Keratinocyte (primary cell): ENCODE results near the gene KLC1.

ENCODE experiments used
- EZH2 ChIP-seq: IDR thresholded peaks from one replicate; pipeline ENCODE4 v1.6.1; 2012; ENCODE audit warnings: inconsistent platforms, mild to moderate bottlenecking, low read length, moderate library complexity
- TF ChIP-seq, protein P1 (sequence below), 3 experiments: IDR thresholded peaks in 1 of 3; conservative IDR thresholded peaks in 1 of 3; optimal IDR thresholded peaks in 1 of 3; 2 replicates in 2 of 3; 3 replicates in 1 of 3; pipeline versions ENCODE3 to v1.5.1; 2011; ENCODE audit warnings: low read length in 3 of 3, mild to moderate bottlenecking in 3 of 3, moderate library complexity in 2 of 3, control low read depth in 1 of 3, inconsistent platforms in 1 of 3; ENCODE audit not compliant: insufficient read depth in 2 of 3; ENCODE audit errors: extremely low read depth in 1 of 3

DNA sequence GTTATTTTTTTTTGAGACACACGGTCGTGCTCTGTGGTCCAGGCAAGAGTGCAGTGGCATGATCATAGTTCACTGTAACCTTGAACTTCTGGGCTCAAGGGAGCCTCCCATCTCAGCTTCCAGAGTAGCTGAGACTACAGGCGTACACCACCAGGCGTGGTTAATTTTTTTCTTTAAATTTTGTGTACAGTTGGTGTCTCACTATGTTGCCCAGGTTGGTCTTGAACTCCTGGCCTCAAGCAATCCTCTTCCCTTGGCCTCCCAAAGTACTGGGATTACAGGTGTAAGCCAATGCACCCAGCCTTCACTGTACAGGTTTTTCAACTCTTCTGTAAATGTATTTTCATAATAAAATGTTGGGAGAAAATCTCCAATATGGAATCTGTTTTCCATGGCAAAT is 5.7 kb upstream of the KLC1 start:
- TF ChIP-seq EZH2, result no peak
- TF ChIP-seq, protein P1, sequence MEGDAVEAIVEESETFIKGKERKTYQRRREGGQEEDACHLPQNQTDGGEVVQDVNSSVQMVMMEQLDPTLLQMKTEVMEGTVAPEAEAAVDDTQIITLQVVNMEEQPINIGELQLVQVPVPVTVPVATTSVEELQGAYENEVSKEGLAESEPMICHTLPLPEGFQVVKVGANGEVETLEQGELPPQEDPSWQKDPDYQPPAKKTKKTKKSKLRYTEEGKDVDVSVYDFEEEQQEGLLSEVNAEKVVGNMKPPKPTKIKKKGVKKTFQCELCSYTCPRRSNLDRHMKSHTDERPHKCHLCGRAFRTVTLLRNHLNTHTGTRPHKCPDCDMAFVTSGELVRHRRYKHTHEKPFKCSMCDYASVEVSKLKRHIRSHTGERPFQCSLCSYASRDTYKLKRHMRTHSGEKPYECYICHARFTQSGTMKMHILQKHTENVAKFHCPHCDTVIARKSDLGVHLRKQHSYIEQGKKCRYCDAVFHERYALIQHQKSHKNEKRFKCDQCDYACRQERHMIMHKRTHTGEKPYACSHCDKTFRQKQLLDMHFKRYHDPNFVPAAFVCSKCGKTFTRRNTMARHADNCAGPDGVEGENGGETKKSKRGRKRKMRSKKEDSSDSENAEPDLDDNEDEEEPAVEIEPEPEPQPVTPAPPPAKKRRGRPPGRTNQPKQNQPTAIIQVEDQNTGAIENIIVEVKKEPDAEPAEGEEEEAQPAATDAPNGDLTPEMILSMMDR (optimal IDR thresholded peaks at IDR 0.05 in 1 of 3, IDR thresholded peaks at IDR 0.05 in 1 of 3, conservative IDR thresholded peaks at IDR 0.05 in 1 of 3; ENCODE audit: extremely low read depth in 1 of 3, insufficient read depth in 2 of 3, low read length in 3 of 3), result no peak
